HG03175 (cell line): ENCODE data around the gene RTN1.
"Not testable (repeated sequence)": the region's sequence is repeated elsewhere in the genome, so short reads cannot be mapped to it uniquely, and the experiment has no call there.

Experiments used
- ATAC-seq: cut with Tn5 transposase; IDR thresholded peaks from one replicate; pipeline ENCODE4 v1.9.1; 2021; ENCODE audit warnings: mild to moderate bottlenecking, moderate library complexity; ENCODE audit not compliant: unreplicated experiment

RTN1 gene

DNA sequence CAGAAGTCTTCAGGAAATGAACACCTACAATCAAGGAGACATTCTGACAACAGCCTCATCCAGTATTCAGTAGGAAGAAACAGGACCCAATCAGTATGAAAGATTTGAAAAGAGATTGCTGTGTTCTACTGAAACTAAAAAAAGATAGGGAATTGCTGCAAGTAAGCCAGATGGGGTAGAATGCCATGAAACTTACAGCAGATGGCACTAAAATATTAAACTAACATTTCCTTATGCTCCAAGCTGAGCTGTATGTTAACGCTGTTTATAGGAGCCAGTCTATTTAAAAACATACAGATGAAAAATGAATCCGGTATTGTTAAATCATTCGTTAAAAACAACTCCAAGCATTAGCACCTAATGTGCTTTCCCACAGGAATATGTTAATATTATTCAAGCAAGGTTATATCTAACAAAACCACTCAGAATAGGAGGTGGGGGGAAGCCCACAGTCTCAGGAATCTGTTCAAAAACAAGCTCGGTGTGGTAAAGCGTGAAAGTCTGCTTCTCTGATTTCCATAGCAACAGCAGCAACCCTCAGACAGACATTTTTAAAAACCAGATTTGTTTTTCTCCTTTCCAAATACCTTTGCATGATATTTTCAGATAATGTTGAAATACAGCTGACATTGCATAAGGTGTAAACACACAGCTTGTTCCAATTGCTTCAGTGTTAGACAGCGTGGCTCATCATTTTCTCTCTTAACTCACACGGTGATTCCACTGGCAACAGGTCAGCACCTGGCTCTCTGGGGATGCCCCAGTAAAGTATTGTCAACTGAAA, 162.6 kb downstream of the RTN1 start:
- ATAC-seq: no peak

DNA sequence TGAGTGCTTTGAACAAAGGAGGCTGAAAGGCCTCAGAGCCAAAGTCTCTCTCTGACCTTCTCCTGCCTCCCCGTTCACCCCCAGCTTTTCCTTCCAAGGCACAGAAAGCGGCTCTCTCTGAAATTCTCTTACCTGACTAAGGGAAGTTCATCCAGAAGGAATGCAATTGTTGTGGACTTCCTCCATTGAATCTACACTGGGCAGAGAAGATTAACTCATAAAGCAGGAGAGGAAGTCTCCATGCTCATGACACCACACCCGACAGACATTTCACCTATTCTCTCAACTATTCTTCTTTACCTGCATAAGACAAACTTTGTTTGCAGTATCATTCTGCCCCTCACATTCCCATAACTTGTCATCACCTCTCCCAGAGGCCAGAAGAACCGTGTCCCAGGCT, 164.7 kb downstream of the RTN1 start:
- no peak for ATAC-seq

DNA sequence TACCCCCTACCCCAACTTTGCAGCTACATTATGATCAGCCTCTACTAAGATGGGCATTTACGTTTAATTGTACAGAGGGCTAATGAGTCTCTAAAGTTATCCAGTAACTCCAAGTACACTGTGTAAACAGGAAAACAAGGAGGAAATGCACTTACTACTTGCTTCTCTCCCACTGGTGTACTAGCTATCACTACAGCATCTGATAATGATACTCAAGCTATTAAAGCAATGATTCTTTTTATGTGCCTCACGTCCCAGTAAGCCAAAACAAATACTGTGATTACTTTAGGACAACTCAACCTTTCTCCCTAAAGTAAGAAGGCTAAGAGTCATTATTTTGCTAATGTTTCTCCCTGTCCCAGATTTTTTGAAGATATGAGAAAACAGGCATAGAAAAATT, 165.3 kb downstream of the RTN1 start:
- ATAC-seq: no peak

DNA sequence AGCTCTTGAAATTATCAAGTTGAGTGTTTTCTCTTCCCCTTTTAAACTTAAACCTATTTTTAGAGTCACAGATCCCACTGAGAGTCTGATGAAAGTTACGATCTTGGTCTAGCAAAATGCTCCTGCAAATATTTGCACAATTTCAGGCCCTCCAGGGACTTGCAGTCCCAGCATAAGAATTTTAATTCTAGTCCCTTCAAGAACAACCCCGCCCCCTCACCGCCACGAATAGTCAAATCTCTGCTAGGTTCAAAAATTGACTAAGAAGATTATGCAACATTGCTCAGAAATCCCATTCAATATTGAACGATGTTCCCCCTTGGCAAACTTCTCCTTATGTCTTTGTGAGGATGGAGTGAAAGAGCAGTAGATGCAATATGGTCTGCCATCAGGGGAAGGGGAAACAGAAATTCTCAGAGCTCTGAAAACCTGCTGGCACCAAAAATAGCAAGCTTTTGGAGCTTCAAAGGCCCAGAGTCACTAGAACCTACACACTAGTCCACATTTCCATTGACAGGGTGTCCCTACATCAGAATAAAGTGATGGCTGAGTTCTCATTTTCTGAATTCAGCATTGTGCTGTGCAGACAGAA, 166.4 kb downstream of the RTN1 start:
- ATAC-seq: no peak

- no peak for ATAC-seq
Observed at GRCh38 chr14:59699442-59699841, 171.1 kb downstream of the RTN1 start.

DNA sequence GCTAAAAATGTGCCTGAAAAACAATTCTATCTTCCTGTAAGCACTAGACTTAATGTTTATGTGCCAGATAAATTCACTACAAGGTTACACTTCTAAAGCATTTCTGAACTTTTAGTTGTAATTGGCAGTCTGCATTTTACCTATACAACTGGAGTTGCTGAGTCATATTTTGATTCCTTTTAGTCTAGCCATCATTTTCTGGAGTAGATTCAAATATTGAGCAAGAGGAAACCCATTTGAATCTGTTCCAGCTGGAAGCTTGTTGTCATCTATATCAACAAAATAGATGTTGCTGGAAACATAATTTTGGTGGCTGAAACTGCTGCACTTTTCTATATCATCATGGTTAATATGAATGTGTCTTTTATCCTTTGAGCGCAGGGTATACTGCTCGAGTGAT, 171.8 kb downstream of the RTN1 start:
- ATAC-seq: no peak

- ATAC-seq: no peak
Observed at GRCh38 chr14:59695198-59695597, 175.4 kb downstream of the RTN1 start.

DNA sequence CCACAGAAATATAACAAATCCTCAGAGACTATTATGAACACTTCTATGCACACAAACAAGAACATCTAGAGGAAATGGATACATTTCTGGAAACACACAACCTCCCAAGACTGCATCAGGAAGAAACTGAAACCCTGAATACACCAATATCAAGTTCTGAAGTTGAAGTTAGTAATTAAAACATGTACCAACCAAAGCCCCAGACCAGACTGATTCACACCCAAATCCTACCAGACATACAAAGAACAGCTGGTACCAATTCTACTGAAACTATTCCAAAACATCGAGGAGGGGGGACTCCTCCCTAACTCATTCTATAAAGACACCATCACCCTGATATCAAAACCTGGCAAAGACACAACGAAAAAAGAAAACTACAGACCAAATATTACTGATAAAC, 179.3 kb downstream of the RTN1 start:
- no peak for ATAC-seq

- no peak for ATAC-seq
Observed at GRCh38 chr14:59690426-59690825, 180.2 kb downstream of the RTN1 start.

DNA sequence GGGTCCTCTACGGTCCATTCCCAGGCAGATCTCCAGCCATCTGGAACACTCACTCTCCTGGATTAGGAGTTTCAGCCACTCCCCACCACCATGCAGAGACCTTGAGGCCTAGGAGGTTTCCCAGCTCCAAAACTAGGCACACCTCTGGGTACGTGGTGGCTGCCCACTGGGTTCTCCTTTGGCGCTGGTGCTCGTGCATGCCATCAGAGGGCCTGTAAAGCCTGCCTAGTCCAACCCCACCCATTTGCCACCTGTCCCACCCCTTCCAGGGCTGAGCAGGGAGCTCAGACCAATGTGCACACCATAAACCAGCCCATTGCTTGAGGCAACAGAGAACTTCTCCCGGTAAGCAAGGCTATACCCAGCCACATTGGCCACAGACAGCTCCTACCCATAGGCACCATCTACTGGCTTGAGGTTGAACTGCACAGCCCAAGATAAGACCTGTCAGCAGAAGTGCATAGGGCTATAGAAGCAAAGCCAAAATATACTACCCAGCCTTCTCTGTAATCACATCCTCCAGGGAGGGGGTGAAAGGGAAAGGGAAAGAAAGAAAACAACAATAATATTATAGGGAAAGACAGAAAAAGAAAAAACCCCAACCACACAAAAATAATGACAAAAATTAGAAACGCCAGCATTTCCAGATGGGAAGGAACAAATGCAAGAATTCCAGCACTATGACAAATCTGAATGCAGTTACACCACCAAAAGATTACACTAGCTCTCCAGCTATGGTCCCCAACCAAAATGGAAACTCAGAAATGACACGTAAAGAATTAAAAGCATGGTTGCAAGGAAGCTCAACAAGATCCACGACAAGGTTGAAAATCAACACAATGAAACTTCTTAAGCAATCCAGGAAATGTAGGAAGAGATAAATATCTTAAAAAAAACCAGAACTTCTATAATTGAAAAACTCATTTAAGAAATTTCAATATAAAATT, 182.1 kb downstream of the RTN1 start:
- ATAC-seq: peak; percentile 99

DNA sequence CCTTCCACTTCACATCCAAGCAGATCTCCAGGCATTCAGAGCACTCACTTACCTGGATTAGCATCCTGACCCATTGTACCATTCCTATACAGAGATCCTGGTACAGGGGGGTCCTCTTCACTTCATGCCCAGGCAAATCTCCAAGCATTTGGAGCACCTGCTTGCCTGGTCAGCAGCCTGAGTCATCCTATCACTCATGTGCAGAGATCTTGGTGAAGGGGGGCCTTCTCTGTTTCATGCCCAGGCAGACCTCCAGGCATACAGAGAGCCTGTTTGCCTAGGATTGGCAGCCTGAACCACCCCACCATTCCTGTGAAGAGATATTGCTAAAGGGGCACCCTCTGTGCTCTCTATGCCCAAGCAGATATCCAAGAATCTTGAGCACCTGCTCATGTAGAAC, 182.9 kb downstream of the RTN1 start:
- no peak for ATAC-seq

GRCh38 chr14:59679872-59680271, 190.7 kb downstream of the RTN1 start:
- no peak for ATAC-seq

GRCh38 chr14:59678352-59678751, 192.2 kb downstream of the RTN1 start:
- no peak for ATAC-seq

GRCh38 chr14:59677771-59678231, 192.8 kb downstream of the RTN1 start:
- no peak for ATAC-seq

- ATAC-seq: no peak
Observed at GRCh38 chr14:59675394-59675793, 195.2 kb downstream of the RTN1 start.

- ATAC-seq: no peak
Observed at GRCh38 chr14:59664741-59665140, 205.8 kb downstream of the RTN1 start.

GRCh38 chr14:59657769-59658168, 212.8 kb downstream of the RTN1 start:
- ATAC-seq: no peak

- no peak for ATAC-seq
Observed at GRCh38 chr14:59656473-59656872, 214.1 kb downstream of the RTN1 start.

DNA sequence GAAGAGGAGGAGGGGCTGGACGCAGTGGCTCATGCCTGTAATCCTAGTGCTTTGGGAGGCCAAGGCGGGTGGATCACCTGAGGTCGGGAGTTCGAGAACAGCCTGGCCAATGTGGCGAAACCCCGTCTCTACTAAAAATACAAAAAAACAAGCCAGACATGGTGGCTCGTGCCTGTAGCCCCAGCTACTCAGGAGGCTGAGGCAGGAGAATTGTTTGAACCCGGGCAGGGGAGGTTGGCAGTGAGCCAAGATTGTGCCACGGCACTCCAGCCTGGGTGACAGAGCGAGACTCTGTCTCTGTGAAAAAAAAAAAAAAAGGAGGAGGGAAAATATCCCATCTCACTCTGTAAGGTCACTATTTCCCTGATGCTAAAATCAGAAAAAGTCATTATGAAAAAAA, 216.4 kb downstream of the RTN1 start:
- ATAC-seq: not testable (repeated sequence)

DNA sequence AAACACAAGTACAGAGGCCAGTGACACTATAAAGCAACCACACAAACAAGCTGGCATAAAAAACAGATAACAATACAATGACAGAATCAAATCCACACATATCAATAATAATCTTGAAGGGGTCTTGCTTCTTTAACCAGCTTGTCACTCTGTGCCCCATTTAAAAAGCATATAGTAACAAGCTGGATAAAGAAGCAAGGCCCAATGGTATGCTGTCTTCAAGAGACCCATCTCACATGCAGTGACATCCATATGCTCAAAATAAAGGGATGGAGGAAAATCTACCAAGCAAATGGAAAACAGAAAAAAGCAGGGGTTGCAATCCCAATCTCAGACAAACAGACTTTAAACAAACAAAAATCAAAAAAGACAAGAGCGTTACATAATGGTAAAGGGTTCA, 223.7 kb downstream of the RTN1 start:
- ATAC-seq: not testable (repeated sequence)

DNA sequence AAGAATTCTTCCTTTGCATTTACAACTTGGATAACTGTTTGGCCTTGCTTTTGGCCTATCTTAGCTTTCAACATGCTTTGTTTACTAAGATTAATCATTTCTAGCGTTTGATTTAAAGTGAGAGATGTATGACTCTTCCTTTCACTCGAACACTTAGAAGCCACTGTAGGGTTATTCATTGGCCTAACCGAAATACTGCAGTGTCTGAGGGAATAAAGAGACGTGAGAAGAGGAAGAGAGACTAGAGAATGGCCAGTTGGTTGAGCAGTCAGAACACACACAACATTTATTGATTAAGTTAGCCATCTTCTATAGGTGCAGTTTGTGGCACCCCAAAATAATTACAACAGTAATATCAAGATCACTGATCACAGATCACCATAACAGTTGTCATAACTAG, 231.7 kb downstream of the RTN1 start:
- peak; percentile 92 for ATAC-seq
